K562 (cell line): ENCODE results near the gene ZCCHC14. TPM values are rescaled to one million over a fixed set of nuclear protein-coding genes. Genes with fewer than 3 reads are reported as not detected.

Experiments
- ATF6 ChIP-seq: sonication (generic); formaldehyde crosslinking; IDR thresholded peaks from 2 replicates; pipeline ENCODE4 v1.4.0; 2020; ENCODE audit warnings: mild to moderate bottlenecking, missing genetic modification reagents
- BCOR ChIP-seq: fragments of 450-650 bp; IDR thresholded peaks from 2 replicates; pipeline ENCODE4 v1.6.1; 2016
- CBX3 ChIP-seq, 2 experiments: IDR thresholded peaks; 1 replicate in 1 of 2; 2 replicates in 1 of 2; pipeline ENCODE4 v1.6.1; 2012; ENCODE audit warnings: inconsistent platforms in 2 of 2, low read length in 2 of 2, borderline replicate concordance in 1 of 2, control low read depth in 1 of 2
- CCAR2 ChIP-seq: fragments of 200-400 bp; formaldehyde crosslinking; IDR thresholded peaks from 2 replicates; pipeline ENCODE4 v1.6.1; 2017; ENCODE audit warnings: mild to moderate bottlenecking, low read depth, low read length
- GATA2 ChIP-seq: sonication (generic); formaldehyde crosslinking; IDR thresholded peaks from 2 replicates; pipeline ENCODE4 v1.4.0; 2020; ENCODE audit warnings: mild to moderate bottlenecking, missing genetic modification reagents
- ILK ChIP-seq: fragments of 450-650 bp; IDR thresholded peaks from 2 replicates; pipeline ENCODE4 v1.6.1; 2016; ENCODE audit warnings: missing genetic modification characterization, low read depth, mild to moderate bottlenecking, missing compliant biosample characterization, moderate library complexity, borderline replicate concordance
- MNT ChIP-seq, 2 experiments: fragments of 450-650 bp; conservative IDR thresholded peaks; 2 replicates each; pipeline ENCODE4 v1.6.1; 2017; ENCODE audit warnings: mild to moderate bottlenecking in 2 of 2, moderate library complexity in 2 of 2
- MTA3 ChIP-seq: fragments of 450-650 bp; formaldehyde crosslinking; IDR thresholded peaks from 2 replicates; pipeline ENCODE4 v1.6.1; 2017; ENCODE audit warnings: mild to moderate bottlenecking, borderline replicate concordance
- POLR2B ChIP-seq: fragments of 450-650 bp; IDR thresholded peaks from 2 replicates; pipeline ENCODE4 v1.6.1; 2018; ENCODE audit warnings: low read depth; ENCODE audit not compliant: partially characterized antibody
- PURB ChIP-seq: sonication (generic); formaldehyde crosslinking; IDR thresholded peaks from 2 replicates; pipeline ENCODE4 v1.9.0; 2021; ENCODE audit warnings: low read depth, mild to moderate bottlenecking, missing genetic modification reagents
- SRSF9 ChIP-seq: fragments of 200-400 bp; formaldehyde crosslinking; IDR thresholded peaks from 2 replicates; pipeline ENCODE4 v1.6.1; 2017; ENCODE audit warnings: low read depth, low read length, borderline replicate concordance
- TSC22D4 ChIP-seq: fragments of 450-650 bp; IDR thresholded peaks from 2 replicates; pipeline ENCODE4 v1.6.1; 2016; ENCODE audit warnings: missing genetic modification characterization, missing biosample characterization, control low read depth
- VEZF1 ChIP-seq: fragments of 200-800 bp; sonication (Bioruptor generic); IDR thresholded peaks from 2 replicates; pipeline ENCODE4 v1.6.1; 2017; ENCODE audit warnings: missing genetic modification characterization, missing compliant biosample characterization
- ZNF24 ChIP-seq: fragments of 450-650 bp; IDR thresholded peaks from 2 replicates; pipeline ENCODE4 v1.6.1; 2016
- ZNF277 ChIP-seq: fragments of 250-450 bp; sonication (Bioruptor Pico); IDR thresholded peaks from 2 replicates; pipeline ENCODE4 v1.8.0; 2022; ENCODE audit warnings: inconsistent platforms, mild to moderate bottlenecking, moderate library complexity, borderline replicate concordance
- ZNF395 ChIP-seq: fragments of 200-800 bp; sonication (Bioruptor generic); IDR thresholded peaks from 2 replicates; pipeline ENCODE4 v1.6.1; 2017; ENCODE audit warnings: missing genetic modification characterization, missing compliant biosample characterization
- ZNF431 ChIP-seq: sonication (generic); formaldehyde crosslinking; IDR thresholded peaks from 2 replicates; pipeline ENCODE4 v1.8.0; 2022; ENCODE audit warnings: mild to moderate bottlenecking, missing genetic modification reagents
- ZNF589 ChIP-seq: fragments of 200-800 bp; sonication (Bioruptor generic); IDR thresholded peaks from 2 replicates; pipeline ENCODE4 v1.6.1; 2016; ENCODE audit warnings: low read depth, missing genetic modification characterization, missing compliant biosample characterization
- ZNF79 ChIP-seq: fragments of 250-450 bp; sonication (Bioruptor Pico); IDR thresholded peaks from 2 replicates; pipeline ENCODE4 v1.4.0; 2020; ENCODE audit warnings: low read depth, mild to moderate bottlenecking, moderate library complexity
- polyA plus RNA-seq, 8 experiments: library from polyadenylated mRNA; depleted of rRNA in 4 of 8; stranded (reverse) in 5 of 8; unstranded in 3 of 8; fragments of >200 nt; fragmentation: Nextera tagmentation in 2 of 8; fragmentation: Illumina TruSeq in 1 of 8; extraction: Ambion mirVana in 2 of 8; extraction: Trizol in 1 of 8; gene quantifications; 2 replicates each; pipeline versions ENCODE4 v1.2.1 to v1.2.3, GENCODE V29; 2011 to 2014; ENCODE audit warnings: inconsistent platforms in 1 of 8, missing spikeins in 1 of 8
- total RNA-seq, 7 experiments: library from RNA; depleted of rRNA in 6 of 7; stranded (reverse); fragments of >200 nt in 6 of 7; fragmentation: Illumina TruSeq in 2 of 7; extraction: Trizol in 2 of 7; gene quantifications; 2 replicates each; pipeline versions ENCODE4 v1.2.1 to v1.2.3, GENCODE V29; 2011 to 2021; ENCODE audit warnings: low replicate concordance in 1 of 7

ZCCHC14 gene
- total and polyA plus RNA-seq, 9 of the 15 experiments (the other 6 are each of a cell fraction or from before 2014, with no cell fraction given) = 1.5 to 12.4 (median 2.9) TPM

GRCh38 chr16:87387942-87388817 is 104.6 kb downstream of the ZCCHC14 start (continued):
- TF ChIP-seq ATF6 (CRISPR knock-in tag) = no peak
- no peak for TF ChIP-seq ZNF277
- no peak for TF ChIP-seq ZNF431 (CRISPR knock-in tag)
- TF ChIP-seq ZNF79 (CRISPR knock-in tag) = 0 out of 2 replicates have a peak, but pooled peaks have one; percentile 36
- peak; percentile 65 for TF ChIP-seq VEZF1 (CRISPR knock-in tag)
- TF ChIP-seq TSC22D4 (tag) = no peak
- peak; percentile 57 for TF ChIP-seq POLR2B
- TF ChIP-seq GATA2 (CRISPR knock-in tag) = no peak
- TF ChIP-seq CCAR2 = no peak
- TF ChIP-seq MTA3 = peak; percentile 80
- no peak for TF ChIP-seq PURB (CRISPR knock-in tag)
- peak; percentile 37; the same call in 1 of the 2 replicates for TF ChIP-seq ZNF24
- TF ChIP-seq ZNF589 (CRISPR knock-in tag) = peak; percentile 98
- TF ChIP-seq SRSF9 = no peak
- TF ChIP-seq CBX3 (IDR thresholded peaks at IDR 0.05; ENCODE audit: borderline replicate concordance in 1 of 2, low read length in 2 of 2) = 0 out of 3 replicates have a peak, but pooled peaks of 1 of the 2 experiments have one; percentile 14
- TF ChIP-seq BCOR = no peak
- peak; percentile 91; the same call in 1 of the 2 replicates for TF ChIP-seq ZNF395 (CRISPR knock-in tag)
- peak; percentile 99 for TF ChIP-seq MNT (conservative IDR thresholded peaks at IDR 0.05)
- TF ChIP-seq ILK (tag) = no peak
